GM23338 (cell line): Measurements from ENCODE around the gene TMEM8B. TPM values are rescaled to one million over a fixed set of nuclear protein-coding genes. Genes with fewer than 3 reads are reported as not detected.
A peak's percentile ranks its signal among the peaks of the same experiment; 100 is the strongest.
"Not testable (repeated sequence)": the region's sequence is repeated elsewhere in the genome, so short reads cannot be mapped to it uniquely, and the experiment has no call there.

Experiments
- ATAC-seq: fragments of 200-7000 bp; cut with Tn5 transposase; 3 replicates; pipeline ENCODE4 v1.9.1; 2020
- DNase-seq: peaks from one replicate; pipeline ENCODE4 v3.0.0-alpha.2; 2015; ENCODE audit warnings: low spot score
- H2AFZ ChIP-seq: fragments of 200-600 bp; sonication (generic); 2 replicates; pipeline ENCODE4 v1.8.0; 2016; ENCODE audit warnings: antibody characterized with exemption, mild to moderate bottlenecking, moderate library complexity
- H3F3A ChIP-seq: fragments of 200-600 bp; sonication (generic); replicated peaks from 2 replicates; pipeline ENCODE4 v1.8.0; 2017; ENCODE audit warnings: antibody characterized with exemption, mixed run types, low read depth
- H3K27ac ChIP-seq: fragments of 200-600 bp; sonication (generic); 2 replicates; pipeline ENCODE4 v1.6.1; 2016; ENCODE audit warnings: low read depth
- H3K27me3 ChIP-seq: fragments of 200-600 bp; sonication (generic); 2 replicates; pipeline ENCODE4 v1.8.0; 2016; ENCODE audit warnings: mild to moderate bottlenecking, mixed run types, moderate library complexity; ENCODE audit not compliant: insufficient read depth
- H3K36me3 ChIP-seq: fragments of 200-600 bp; sonication (generic); 2 replicates; pipeline ENCODE4 v1.8.0; 2016; ENCODE audit warnings: mild to moderate bottlenecking; ENCODE audit not compliant: insufficient read depth
- H3K4me1 ChIP-seq: fragments of 200-600 bp; sonication (generic); 2 replicates; pipeline ENCODE4 v1.8.0; 2016; ENCODE audit warnings: mild to moderate bottlenecking, moderate library complexity; ENCODE audit not compliant: insufficient read depth
- H3K4me2 ChIP-seq: fragments of 200-600 bp; sonication (generic); 2 replicates; pipeline ENCODE4 v1.7.1; 2017; ENCODE audit warnings: mixed run types
- H3K4me3 ChIP-seq: fragments of 200-600 bp; sonication (generic); 2 replicates; pipeline ENCODE4 v1.6.1; 2016; ENCODE audit warnings: mixed run types
- H3K79me2 ChIP-seq: fragments of 200-600 bp; sonication (generic); replicated peaks from 2 replicates; pipeline ENCODE4 v1.8.0; 2017; ENCODE audit warnings: mild to moderate bottlenecking; ENCODE audit not compliant: insufficient read depth
- H3K9me2 ChIP-seq: fragments of 200-600 bp; sonication (generic); 2 replicates; pipeline ENCODE4 v1.8.0; 2017; ENCODE audit not compliant: insufficient read depth
- H4K20me1 ChIP-seq: fragments of 200-600 bp; sonication (generic); replicated peaks from 2 replicates; pipeline ENCODE4 v1.8.0; 2017; ENCODE audit warnings: mild to moderate bottlenecking; ENCODE audit not compliant: insufficient read depth
- H3K27ac Mint-ChIP-seq: 2 replicates; pipeline ENCODE4 v1.8.0; 2020; ENCODE audit warnings: inconsistent platforms, mild to moderate bottlenecking, moderate library complexity, mixed read lengths
- H3K27me3 Mint-ChIP-seq: 3 replicates; pipeline ENCODE4 v1.8.0; 2022; ENCODE audit warnings: low read depth, mild to moderate bottlenecking, moderate library complexity, mixed read lengths, inconsistent platforms; ENCODE audit not compliant: insufficient read depth, poor library complexity
- H3K36me3 Mint-ChIP-seq: 3 replicates; pipeline ENCODE4 v1.8.0; 2021; ENCODE audit warnings: low read depth, mild to moderate bottlenecking, inconsistent platforms, moderate library complexity, mixed read lengths
- H3K4me1 Mint-ChIP-seq: 3 replicates; pipeline ENCODE4 v1.8.0; 2020; ENCODE audit warnings: mild to moderate bottlenecking, inconsistent platforms, mixed read lengths
- H3K4me3 Mint-ChIP-seq: 3 replicates; pipeline ENCODE4 v1.8.0; 2021; ENCODE audit warnings: moderate library complexity, mild to moderate bottlenecking, inconsistent platforms, mixed read lengths
- H3K9me3 Mint-ChIP-seq: 3 replicates; pipeline ENCODE4 v1.8.0; 2020; ENCODE audit warnings: moderate library complexity, mild to moderate bottlenecking, inconsistent platforms, mixed read lengths
- CREB1 ChIP-seq: fragments of 250-450 bp; sonication (Bioruptor Pico); IDR thresholded peaks from 2 replicates; pipeline ENCODE4 v1.5.0; 2020; ENCODE audit warnings: low read depth, mild to moderate bottlenecking, moderate library complexity
- EZH2phosphoT487 ChIP-seq: fragments of 200-600 bp; sonication (generic); IDR thresholded peaks from one replicate; pipeline ENCODE4 v1.8.1; 2018; ENCODE audit warnings: antibody characterized with exemption; ENCODE audit not compliant: unreplicated experiment
- NANOG ChIP-seq: IDR thresholded peaks from 2 replicates; pipeline ENCODE4 v1.6.1; 2016; ENCODE audit warnings: antibody characterized with exemption, borderline replicate concordance
- STAT1 ChIP-seq: IDR thresholded peaks from one replicate; pipeline ENCODE4 v1.6.1; 2016; ENCODE audit warnings: antibody characterized with exemption; ENCODE audit not compliant: unreplicated experiment
- ZNF114 ChIP-seq: fragments of 250-450 bp; sonication (Bioruptor Pico); IDR thresholded peaks from 2 replicates; pipeline ENCODE4 v1.5.0; 2020; ENCODE audit warnings: mild to moderate bottlenecking, moderate library complexity
- ZNF331 ChIP-seq: fragments of 250-450 bp; sonication (Bioruptor Pico); IDR thresholded peaks from 2 replicates; pipeline ENCODE4 v1.5.0; 2020; ENCODE audit warnings: low read depth, mild to moderate bottlenecking, moderate library complexity
- polyA plus RNA-seq: library from polyadenylated mRNA; unstranded; fragments of >200 nt; fragmentation: Nextera tagmentation; extraction: Ambion mirVana; gene quantifications from 2 replicates; pipeline ENCODE4 v1.2.1, GENCODE V29; 2016
- total RNA-seq: library from RNA; depleted of rRNA; stranded (reverse); fragments of >200 nt; shearing (Covaris generic); gene quantifications from 2 replicates; pipeline ENCODE4 v1.2.3, GENCODE V29; 2014
- TF ChIP-seq, protein P1 (sequence below): IDR thresholded peaks from one replicate; pipeline ENCODE4 v1.6.1; 2018; ENCODE audit warnings: antibody characterized with exemption; ENCODE audit not compliant: unreplicated experiment
- TF ChIP-seq, protein P2 (sequence below): fragments of 250-450 bp; sonication (Bioruptor Pico); IDR thresholded peaks from 2 replicates; pipeline ENCODE4 v1.5.0; 2020; ENCODE audit warnings: mild to moderate bottlenecking, moderate library complexity

The TMEM8B gene
- total and polyA plus RNA-seq, 2 experiments from 2014 or later: 4.2 to 5.5 TPM

DNA sequence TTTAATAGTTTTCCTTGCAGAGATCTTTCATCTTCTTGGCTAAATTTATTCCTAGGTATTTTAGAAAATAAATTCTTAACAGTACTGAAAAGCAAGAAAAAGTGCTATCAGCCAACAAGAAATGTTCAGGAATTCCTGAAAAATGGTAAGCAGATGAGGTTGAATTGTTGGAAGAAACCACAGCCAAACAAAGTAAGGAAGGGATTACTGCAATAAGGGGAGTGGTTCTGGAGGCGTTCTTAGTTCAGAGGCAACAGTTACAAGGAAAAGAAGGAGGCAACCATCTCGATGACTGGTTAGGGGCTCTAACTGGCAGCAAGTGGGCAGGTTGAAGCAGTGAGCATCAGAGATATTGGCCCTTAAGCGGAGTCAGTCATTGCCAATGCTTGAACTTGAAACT, 54.0 kb downstream of the TMEM8B start (continued):
- TF ChIP-seq, protein P1, sequence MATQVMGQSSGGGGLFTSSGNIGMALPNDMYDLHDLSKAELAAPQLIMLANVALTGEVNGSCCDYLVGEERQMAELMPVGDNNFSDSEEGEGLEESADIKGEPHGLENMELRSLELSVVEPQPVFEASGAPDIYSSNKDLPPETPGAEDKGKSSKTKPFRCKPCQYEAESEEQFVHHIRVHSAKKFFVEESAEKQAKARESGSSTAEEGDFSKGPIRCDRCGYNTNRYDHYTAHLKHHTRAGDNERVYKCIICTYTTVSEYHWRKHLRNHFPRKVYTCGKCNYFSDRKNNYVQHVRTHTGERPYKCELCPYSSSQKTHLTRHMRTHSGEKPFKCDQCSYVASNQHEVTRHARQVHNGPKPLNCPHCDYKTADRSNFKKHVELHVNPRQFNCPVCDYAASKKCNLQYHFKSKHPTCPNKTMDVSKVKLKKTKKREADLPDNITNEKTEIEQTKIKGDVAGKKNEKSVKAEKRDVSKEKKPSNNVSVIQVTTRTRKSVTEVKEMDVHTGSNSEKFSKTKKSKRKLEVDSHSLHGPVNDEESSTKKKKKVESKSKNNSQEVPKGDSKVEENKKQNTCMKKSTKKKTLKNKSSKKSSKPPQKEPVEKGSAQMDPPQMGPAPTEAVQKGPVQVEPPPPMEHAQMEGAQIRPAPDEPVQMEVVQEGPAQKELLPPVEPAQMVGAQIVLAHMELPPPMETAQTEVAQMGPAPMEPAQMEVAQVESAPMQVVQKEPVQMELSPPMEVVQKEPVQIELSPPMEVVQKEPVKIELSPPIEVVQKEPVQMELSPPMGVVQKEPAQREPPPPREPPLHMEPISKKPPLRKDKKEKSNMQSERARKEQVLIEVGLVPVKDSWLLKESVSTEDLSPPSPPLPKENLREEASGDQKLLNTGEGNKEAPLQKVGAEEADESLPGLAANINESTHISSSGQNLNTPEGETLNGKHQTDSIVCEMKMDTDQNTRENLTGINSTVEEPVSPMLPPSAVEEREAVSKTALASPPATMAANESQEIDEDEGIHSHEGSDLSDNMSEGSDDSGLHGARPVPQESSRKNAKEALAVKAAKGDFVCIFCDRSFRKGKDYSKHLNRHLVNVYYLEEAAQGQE: no peak
- TF ChIP-seq EZH2phosphoT487 (no peak), STAT1 (no peak), ZNF331 (CRISPR knock-in tag) (no peak)

DNA sequence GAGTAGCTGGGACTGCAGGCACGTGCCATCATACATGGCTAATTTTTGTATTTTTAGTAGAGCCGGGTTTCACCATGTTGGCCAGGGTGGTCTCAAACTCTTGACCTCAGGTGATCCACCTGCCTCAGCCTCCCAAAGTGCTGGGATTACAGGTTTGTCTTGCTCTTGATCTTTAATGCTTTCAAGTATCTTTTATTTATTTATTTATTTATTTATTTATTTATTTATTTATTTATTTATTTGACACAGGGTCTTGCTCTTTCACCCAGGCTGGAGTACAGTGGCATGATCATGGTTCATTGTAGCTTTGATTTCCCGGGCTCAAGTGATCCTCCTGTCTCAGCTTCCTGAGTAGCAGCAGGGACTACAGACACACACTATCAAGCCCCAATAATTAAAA, 55.9 kb downstream of the TMEM8B start:
- ATAC-seq: not testable (repeated sequence)

DNA sequence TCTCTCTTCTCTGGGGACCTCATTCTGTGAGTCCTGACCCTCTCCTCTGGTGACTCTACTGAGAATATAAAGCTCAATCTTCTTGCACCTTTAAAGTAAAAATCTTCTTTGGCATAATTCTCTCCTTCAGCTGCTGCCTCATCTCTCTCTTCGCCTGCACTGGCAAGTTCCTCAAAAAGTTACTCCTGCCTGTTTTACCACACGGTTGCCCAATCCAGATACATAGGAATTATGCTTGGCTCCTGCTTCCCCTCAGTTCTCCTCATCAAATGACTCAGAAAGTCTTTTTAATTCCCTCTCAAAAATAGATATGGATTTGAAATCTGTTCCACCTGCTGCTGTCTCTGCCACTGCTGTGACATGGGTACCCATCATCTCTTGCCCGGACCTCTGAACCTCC, 62.6 kb downstream of the TMEM8B start:
- H2AFZ ChIP-seq: 0 out of 2 replicates have a peak overlapping the region, but pooled peaks have one; percentile 43
- H3K4me3 Mint-ChIP-seq: no peak overlapping the region
- TF ChIP-seq ZNF331 (CRISPR knock-in tag) (no peak), EZH2phosphoT487 (no peak), CREB1 (CRISPR knock-in tag) (no peak), ZNF114 (CRISPR knock-in tag) (no peak), NANOG (no peak)
- TF ChIP-seq, protein P2, sequence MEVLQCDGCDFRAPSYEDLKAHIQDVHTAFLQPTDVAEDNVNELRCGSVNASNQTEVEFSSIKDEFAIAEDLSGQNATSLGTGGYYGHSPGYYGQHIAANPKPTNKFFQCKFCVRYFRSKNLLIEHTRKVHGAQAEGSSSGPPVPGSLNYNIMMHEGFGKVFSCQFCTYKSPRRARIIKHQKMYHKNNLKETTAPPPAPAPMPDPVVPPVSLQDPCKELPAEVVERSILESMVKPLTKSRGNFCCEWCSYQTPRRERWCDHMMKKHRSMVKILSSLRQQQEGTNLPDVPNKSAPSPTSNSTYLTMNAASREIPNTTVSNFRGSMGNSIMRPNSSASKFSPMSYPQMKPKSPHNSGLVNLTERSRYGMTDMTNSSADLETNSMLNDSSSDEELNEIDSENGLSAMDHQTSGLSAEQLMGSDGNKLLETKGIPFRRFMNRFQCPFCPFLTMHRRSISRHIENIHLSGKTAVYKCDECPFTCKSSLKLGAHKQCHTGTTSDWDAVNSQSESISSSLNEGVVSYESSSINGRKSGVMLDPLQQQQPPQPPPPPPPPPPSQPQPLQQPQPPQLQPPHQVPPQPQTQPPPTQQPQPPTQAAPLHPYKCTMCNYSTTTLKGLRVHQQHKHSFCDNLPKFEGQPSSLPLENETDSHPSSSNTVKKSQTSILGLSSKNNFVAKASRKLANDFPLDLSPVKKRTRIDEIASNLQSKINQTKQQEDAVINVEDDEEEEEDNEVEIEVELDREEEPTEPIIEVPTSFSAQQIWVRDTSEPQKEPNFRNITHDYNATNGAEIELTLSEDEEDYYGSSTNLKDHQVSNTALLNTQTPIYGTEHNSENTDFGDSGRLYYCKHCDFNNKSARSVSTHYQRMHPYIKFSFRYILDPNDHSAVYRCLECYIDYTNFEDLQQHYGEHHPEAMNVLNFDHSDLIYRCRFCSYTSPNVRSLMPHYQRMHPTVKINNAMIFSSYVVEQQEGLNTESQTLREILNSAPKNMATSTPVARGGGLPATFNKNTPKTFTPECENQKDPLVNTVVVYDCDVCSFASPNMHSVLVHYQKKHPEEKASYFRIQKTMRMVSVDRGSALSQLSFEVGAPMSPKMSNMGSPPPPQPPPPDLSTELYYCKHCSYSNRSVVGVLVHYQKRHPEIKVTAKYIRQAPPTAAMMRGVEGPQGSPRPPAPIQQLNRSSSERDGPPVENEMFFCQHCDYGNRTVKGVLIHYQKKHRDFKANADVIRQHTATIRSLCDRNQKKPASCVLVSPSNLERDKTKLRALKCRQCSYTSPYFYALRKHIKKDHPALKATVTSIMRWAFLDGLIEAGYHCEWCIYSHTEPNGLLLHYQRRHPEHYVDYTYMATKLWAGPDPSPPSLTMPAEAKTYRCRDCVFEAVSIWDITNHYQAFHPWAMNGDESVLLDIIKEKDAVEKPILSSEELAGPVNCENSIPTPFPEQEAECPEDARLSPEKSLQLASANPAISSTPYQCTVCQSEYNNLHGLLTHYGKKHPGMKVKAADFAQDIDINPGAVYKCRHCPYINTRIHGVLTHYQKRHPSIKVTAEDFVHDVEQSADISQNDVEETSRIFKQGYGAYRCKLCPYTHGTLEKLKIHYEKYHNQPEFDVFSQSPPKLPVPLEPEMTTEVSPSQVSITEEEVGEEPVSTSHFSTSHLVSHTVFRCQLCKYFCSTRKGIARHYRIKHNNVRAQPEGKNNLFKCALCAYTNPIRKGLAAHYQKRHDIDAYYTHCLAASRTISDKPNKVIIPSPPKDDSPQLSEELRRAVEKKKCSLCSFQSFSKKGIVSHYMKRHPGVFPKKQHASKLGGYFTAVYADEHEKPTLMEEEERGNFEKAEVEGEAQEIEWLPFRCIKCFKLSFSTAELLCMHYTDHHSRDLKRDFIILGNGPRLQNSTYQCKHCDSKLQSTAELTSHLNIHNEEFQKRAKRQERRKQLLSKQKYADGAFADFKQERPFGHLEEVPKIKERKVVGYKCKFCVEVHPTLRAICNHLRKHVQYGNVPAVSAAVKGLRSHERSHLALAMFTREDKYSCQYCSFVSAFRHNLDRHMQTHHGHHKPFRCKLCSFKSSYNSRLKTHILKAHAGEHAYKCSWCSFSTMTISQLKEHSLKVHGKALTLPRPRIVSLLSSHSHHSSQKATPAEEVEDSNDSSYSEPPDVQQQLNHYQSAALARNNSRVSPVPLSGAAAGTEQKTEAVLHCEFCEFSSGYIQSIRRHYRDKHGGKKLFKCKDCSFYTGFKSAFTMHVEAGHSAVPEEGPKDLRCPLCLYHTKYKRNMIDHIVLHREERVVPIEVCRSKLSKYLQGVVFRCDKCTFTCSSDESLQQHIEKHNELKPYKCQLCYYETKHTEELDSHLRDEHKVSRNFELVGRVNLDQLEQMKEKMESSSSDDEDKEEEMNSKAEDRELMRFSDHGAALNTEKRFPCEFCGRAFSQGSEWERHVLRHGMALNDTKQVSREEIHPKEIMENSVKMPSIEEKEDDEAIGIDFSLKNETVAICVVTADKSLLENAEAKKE (CRISPR knock-in tag): no peak

More for the DNA sequence above, 55.9 kb downstream of the TMEM8B start:
- not testable (repeated sequence) for H3K4me1 Mint-ChIP-seq, H3K36me3 ChIP-seq, H3K9me3 Mint-ChIP-seq, H3K27ac Mint-ChIP-seq, DNase-seq, H3K79me2 ChIP-seq, H3K27me3 ChIP-seq, H3F3A ChIP-seq, H3K4me2 ChIP-seq, H2AFZ ChIP-seq, H3K9me2 ChIP-seq, H3K4me3 Mint-ChIP-seq, H4K20me1 ChIP-seq, H3K27ac ChIP-seq, H3K27me3 Mint-ChIP-seq, H3K36me3 Mint-ChIP-seq, H3K4me3 ChIP-seq, H3K4me1 ChIP-seq

More for the DNA sequence above, 62.6 kb downstream of the TMEM8B start:
- H3K4me2 ChIP-seq: no peak overlapping the region
- H3K4me1 ChIP-seq: no peaks in the 10 kb centered on the region
- no peak overlapping the region for H3K27ac Mint-ChIP-seq
- DNase-seq (no peak), ATAC-seq (no peak)
- H3K27ac ChIP-seq: no peak overlapping the region
- H3K36me3 Mint-ChIP-seq: no peaks in the 10 kb centered on the region
- no peaks in the 10 kb centered on the region for H3K79me2 ChIP-seq
- H3K27me3 Mint-ChIP-seq: peaks cover 4% of the 10 kb centered on the region
- H3K4me3 ChIP-seq: no peak overlapping the region
- H3K27me3 ChIP-seq: no peaks in the 10 kb centered on the region
- no peaks in the 10 kb centered on the region for H3F3A ChIP-seq
- no peaks in the 10 kb centered on the region for H3K36me3 ChIP-seq
- H3K4me1 Mint-ChIP-seq: no peaks in the 10 kb centered on the region
- H3K9me2 ChIP-seq: no peaks in the 10 kb centered on the region
- no peaks in the 10 kb centered on the region for H4K20me1 ChIP-seq
- no peaks in the 10 kb centered on the region for H3K9me3 Mint-ChIP-seq
